Stimulated activated CD4-positive, alpha-beta T cell treated with anti-CD3 and anti-CD28 coated beads, Interleukin-12 subunit alpha, Interleukin-12 subunit beta, amount 100 ng/mL, for 24 hours (primary cell): Measurements from ENCODE around the gene MLLT3.

Experiments
- DNase-seq, 2 experiments: peaks; one replicate each; pipeline ENCODE4 v3.0.0-alpha.2; 2020; ENCODE audit warnings: low read depth in 2 of 2

Gene MLLT3

DNA sequence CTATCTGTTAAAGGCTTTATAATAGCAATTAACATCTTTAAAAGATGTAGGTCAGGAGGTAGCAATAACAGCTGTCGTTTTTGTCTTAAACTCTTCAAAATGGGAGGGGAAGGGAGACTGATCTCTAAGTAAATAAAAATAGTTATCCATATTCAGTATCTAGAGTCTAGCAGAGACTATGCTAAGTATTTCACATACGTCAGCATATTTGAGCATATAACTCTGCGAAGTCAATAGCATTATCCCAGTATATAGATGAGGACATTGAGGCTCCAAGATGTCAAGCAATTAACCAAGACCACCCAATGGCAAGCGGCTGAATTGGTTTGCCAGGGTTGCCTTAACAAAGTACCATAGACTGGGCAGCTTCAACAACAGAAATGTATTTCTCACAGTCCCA, 316.8 kb downstream of the MLLT3 start:
- DNase-seq = no peak

DNA sequence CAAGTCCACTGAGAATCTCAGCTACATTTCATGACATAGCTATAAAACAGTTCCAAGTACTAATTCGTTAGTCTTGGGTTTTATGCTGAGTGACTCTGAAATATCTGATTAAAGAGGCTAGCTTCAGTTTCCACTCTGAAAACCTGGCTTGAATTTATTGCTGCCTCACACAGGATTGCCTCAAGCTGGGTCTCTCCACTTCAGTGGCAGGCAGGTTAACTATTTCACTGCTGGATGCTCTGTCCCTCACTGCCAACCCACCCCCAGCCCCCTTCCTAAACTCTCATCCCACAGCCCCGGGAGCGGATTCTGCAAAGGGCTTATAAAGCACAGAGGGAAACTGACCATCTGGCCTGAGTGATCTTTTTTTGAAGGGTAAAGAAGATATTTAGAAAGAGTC, 318.3 kb downstream of the MLLT3 start:
- no peak for DNase-seq

DNA sequence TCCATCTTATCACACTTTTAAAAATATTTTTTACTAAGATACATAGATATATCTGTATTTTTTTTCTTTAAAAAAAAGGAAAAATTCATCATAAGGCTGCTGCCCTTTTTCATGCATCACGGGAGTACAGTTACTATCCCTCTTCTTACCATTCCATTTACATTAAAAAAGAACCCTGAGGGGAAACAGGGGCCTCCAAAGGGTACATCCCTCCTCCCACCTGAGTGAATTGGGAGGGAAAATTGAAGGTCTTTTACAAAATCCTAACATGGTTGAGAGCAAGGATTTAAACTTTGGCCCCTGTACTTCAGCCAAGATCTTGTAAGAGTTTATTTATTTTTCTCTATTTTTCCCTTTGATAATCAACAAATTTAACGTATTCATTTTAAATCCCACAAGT, 319.2 kb downstream of the MLLT3 start:
- DNase-seq = no peak

DNA sequence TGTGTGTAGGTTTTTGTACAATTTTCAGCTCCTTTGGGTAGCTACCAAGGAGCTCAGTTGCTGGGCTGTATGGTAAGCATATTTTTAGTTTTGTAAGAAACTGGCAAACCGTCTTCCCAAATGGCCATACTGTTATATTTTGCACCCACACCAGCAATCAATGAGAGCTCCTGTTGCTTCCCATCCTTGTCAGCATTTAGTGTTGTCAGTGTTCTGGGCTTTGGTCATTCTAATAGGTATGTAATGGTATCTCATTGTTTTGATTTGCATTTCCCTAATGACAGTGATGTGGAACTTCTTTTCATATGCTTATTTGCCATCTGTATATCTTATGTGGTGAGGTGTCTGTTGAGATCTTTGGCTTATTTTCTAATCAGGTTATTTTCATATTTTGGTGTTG, 320.1 kb downstream of the MLLT3 start:
- no peak for DNase-seq

DNA sequence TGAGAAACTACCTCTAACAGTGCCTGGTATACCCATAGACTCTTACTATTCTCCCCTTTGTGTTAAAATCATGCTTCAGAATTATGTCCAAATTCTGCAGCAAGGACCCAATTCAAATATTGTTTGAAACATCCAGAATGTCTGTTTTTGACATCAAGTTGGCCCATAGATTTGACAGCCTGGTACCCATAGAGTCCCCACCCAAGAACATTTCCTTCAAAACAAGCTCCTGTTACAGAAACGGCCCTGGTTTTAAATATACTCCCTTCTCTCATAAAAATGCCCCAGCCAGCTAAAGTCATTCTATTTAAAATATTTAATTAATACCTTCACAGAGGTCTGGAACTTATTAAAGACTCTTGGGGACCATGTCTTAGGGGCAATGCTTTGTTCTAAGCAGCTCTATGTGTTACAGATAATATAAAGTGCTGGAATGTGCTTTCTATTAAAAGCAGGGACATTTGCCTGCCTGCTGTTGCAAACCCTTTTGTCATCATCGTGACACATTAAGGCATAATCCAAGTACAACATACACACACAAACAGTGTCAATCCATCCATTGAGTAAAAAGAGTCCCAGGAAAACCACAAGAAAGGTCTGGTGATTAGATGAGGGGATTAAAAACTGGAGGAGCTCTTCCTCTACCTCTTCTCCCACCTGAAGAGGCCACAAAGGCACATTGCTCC, 321.7 kb downstream of the MLLT3 start:
- DNase-seq = no peak

DNA sequence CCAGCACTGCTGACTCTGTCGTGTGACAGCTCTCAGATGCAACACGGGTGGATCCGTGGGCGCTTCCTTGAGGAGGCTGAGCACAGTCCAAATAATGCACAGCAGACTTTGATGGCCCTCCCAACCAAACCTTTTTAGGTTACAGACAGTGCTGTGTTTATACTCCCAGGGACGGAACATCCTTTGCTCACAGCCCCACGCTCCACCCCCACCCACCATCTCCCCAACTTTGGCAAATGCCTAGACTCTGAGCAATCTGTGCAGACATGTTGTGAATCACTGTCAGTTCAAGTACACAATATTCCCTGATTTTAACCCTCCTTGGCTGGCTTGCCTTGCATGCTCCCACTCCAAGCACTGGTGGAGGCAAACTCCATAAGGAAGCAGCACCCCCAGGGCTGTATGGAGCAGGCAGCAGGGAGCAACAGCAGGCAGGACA, 324.6 kb downstream of the MLLT3 start:
- DNase-seq = no peak

DNA sequence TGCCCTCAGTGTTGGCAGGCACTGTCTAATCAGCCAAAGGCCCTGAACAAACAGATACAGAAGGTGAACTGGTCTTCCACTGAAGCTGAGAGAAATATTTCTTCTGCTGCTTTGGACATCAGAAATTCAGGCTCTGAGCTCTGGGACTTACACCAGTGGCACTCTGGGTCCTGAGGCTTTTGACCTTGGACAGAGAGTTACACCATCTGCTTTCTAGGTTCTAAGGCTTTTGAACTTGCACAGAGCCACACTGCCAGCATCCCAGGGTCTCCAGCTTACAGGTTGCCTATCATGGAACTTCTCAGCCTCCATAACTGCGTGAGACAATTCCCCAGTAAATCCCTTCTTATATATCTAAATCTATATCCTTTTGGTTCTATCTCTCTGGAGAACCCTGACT, 326.7 kb downstream of the MLLT3 start:
- no peak for DNase-seq

DNA sequence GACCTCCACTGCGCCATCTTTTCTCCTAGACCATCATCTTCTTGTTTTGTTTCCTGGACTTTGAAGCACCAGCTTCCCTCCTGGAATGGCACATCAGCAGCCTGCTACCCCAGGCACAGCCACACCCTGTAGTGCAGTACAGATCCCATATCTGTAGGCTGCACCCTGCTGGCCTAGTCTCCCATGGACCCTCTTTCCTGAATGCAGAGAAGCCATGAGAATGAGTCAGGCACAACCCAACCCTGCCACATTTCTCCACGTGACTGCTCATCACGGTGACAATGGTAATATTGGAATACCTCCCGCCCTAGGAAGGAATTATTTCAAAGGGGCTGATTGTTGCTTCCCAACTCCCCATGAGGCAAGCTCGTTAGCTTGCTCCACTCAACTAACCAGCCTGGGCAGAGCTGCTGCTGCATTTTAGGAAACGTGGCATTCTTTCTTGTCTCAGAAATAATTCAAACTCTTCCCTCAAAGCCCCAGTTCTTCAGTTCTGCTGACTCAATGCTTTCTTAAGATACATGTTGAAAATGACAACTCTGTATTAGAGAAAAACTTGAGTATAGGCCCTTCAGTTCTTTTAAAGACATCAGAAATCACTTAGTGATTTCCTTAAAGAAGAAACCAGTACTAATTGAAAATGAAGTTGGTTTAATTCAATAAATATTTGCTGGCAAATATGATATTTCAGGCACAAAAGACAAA, 328.1 kb downstream of the MLLT3 start:
- DNase-seq = no peak

DNA sequence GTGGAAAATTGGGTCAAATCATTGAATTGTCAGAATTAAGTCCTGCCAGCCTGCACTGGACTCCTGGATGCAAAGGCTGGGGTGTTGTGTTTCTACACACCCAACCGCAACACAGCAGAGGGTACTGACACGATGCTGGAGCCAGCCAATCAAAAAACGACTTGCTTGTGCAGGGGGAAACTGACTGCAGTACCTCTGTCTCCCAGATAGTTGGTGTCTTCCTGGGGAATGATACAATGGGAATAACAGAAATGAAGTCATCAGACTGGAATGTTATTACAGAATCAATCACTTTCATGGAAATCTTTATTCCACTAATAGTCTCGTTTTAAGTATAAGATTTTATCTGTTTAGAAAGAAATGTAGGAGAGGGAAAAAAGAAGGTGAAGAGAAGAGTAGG, 330.3 kb downstream of the MLLT3 start:
- no peak for DNase-seq
